ENCODE data around the gene KRTAP10-8.
"Not testable (repeated sequence)": the region's sequence is repeated elsewhere in the genome, so short reads cannot be mapped to it uniquely, and the experiment has no call there.

Gene KRTAP10-8

DNA sequence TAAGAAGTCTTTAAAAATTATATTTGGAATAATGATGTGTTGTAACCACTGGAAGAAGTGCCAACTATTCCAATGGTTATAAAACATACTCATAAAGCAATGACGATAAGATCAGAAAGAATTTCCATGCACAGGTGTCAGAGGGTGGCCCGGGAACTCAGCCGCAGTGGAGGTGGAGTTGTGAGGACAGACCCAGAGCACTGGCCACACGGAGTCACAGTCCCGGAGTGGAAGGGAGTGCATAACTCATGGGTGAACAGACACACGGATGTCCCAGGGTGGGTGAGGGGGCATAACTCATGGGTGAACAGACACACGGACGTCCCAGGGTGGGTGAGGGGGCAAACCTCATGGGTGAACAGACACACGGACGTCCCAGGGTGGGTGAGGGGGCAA is 35.9 kb upstream of the KRTAP10-8 start:
- in situ Hi-C loops (cut with MboI; ENCODE audit: low pct_unique_long_range_greater_than_20kb, low sequenced_read_pairs) = no loop called here
- DNase-seq = no peak

DNA sequence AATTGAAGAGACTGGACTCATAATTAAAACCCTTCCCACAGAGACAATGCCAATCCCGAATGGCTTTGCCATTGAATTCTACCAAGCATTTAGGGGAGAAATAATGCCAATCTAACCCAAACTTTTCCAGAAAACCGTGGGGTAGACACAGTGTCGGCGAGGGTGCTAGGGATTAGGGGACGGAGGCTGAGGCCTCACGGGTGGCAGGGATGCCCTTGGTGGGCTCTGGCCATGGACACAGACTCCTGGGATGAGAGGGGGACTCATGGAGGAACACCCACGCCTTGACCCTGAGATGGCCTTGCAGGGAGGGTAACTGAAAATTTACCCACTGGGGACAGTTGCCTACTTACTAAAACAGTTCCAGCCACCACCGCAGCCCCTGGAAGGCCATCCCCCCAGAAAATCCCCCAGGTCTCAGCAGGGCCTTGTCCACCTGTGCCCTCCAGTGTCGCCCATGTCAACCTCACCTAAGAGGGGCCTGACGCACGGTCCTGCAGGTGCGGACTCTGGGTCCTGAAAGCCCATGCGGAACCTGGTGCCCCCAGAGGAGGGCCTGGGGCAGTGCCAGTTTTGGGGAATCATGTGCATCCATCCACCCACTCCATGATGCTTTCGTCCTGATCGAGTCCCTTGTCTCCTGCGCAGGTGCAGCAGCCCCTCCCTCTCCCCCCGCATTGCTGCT is 33.4 kb upstream of the KRTAP10-8 start:
- no peak for DNase-seq
- in situ Hi-C loops (cut with MboI; ENCODE audit: low pct_unique_long_range_greater_than_20kb, low sequenced_read_pairs) = no loop called here

DNA sequence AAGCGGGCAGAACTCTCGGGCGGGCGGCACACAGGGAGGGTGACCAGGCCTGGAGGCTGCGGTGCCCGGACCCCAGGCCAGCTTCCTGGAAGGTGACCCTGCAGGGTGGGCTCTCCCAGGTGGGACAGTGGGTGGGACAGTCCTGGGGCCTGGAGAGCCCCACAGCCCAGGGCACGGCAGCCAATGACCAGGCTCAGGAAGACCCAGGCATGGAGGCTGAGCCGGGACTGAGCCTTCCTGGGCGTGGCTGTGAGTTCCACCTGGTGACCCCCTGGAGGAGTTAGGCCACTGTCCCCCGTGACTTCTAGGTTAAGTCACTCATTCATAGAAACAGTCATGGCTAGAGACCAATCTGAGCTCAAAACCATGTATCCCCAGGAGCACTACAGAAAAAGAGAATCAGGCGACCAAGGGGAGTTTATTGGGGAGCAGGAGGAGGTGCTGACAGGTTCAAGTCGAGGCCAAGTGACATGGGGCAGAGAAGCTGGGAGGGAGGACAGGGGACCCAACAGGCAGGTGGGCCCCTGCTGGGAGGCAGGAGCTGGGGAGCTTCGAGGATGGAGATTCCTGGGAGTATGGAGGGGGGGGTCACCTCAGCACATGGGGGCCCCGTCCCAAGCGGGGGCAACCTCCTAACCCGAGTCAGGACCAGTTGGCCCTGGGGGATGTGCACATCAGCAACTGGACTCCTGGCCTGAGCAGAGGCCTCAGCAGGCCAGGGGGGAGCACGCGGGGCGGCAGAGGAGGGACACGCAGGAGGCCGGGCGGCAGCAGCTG is 32.6 kb upstream of the KRTAP10-8 start:
- in situ Hi-C loops (cut with MboI; ENCODE audit: low pct_unique_long_range_greater_than_20kb, low sequenced_read_pairs) = no loop called here
- no peak for DNase-seq

DNA sequence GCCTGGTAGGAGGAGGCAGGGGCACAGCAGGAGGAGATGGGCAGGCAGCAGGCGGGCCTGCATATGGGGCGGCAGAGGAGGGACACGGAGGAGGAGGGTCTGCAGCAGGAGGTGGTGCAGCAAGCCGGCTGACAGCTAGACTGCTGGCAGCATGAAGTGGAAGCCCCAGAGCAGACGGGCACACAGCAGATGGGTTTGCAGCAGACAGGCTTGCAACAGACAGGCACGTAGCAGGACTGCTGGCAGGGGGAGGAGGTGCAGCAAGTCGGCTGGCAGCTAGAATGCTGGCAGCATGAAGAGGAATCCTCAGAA is 32.1 kb upstream of the KRTAP10-8 start:
- in situ Hi-C loops (cut with MboI; ENCODE audit: low pct_unique_long_range_greater_than_20kb, low sequenced_read_pairs) = no loop called here
- no peak for DNase-seq

DNA sequence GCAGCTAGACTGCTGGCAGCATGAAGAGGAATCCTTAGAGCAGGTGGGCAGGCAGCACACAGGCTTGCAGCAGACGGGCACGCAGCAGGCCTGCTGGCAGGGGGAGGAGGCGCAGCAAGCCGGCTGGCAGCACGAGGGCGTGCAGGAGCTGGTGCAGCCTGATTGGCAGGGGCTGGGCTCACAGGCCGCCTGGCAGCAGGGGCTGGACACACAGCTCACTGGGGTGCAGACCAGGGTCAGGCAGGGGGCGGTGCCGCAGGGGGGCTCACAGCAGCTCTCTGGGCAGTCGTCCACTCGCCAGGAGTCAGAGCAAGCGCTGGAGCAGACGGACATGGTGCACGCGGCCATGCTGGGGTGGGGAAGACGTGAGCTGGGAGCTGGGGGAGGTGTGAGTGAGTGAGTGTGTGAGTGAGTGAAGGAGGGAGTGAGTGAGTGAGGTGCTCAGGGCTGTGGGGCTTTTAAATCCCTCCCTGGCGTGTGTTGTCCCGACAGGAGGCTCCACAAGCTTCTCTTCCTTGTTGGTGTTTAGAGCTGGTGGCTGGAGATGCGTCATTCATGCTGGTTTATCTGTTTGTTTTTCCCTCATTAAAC is 31.6 kb upstream of the KRTAP10-8 start, which contains the start of gene KRTAP10-5:
Gene KRTAP10-5, minus strand, starts transcription at position 374 of the 591 bp plus-strand sequence. Its CDS starts 26 bp downstream, at position 348.
- in situ Hi-C loops (cut with MboI; ENCODE audit: low pct_unique_long_range_greater_than_20kb, low sequenced_read_pairs); DNase-seq: not testable (repeated sequence)

DNA sequence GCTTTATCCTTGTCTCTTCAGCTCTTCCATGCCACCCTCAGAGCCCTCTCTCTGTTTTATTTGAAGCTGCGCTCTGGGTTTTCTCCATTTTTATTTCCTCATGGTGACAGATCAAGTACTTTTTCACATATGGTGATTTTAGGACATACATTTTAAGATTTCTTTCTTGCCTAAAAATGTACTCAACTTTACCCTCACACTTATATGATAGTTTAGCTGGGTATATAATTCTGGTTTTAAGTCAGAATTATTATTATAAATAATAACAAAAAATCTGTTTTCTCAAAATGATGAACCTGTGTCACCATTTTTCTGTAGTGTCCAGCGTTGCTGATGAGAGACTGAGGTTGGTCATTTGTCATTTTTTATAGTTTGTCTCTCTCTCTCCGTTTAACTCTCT is 30.7 kb upstream of the KRTAP10-8 start:
- in situ Hi-C loops (cut with MboI; ENCODE audit: low pct_unique_long_range_greater_than_20kb, low sequenced_read_pairs) = no loop called here

DNA sequence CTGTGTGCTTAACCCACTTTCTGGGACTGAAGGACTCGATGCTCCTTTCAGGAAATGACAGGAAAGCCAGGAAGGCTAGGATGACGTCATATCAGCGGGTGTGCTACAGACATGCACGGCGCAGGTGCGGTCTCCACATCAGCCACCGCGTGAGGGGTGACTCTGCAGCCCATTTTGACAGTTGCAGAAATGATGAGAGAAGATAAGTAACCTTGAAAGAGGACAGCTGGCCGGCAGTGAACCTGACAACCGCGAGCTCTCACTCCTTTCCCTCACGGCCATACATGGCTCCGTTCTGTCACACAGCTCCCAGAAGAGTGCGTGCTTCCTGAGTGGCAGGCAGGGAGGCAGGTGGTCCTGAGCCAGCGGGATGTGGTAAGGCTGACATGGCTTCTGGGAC is 29.8 kb upstream of the KRTAP10-8 start:
- in situ Hi-C loops (cut with MboI; ENCODE audit: low pct_unique_long_range_greater_than_20kb, low sequenced_read_pairs) = no loop called here
- no peak for DNase-seq

More for the DNA sequence above, 30.7 kb upstream of the KRTAP10-8 start:
- no peak for DNase-seq

DNA sequence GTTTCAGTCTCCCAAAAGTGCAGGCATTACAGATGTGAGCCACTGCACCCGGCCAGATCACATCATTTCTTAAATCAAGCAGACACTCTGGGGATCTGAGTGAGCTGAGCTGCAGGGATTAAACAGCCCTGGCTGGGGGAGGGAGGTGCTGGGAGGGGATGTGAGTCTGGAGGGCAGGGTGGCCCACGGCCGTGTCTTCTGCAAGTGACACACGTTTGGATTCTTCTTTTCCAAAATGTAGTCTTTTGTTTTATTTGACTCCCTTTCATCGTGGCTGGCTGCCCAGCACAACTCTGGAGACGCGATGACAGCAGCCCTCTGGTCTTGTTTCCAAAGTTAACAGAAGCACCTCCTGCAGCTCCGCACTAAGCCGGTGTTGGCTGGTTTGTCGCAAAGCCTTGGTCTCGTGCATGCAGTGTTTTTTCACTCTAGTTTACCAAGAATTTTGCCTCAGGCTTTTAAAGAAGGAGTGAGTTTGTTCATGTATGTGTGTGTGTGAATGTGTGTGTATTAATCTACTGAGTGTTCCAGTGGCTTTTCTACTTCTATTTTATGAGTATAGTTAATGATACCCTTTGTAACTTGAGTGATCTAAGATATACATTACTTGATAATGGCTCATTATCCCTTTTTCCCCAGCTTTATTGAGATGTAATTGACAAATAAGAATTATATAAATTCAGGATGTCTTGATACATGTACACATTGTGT is 28.6 kb upstream of the KRTAP10-8 start:
- in situ Hi-C loops (cut with MboI; ENCODE audit: low pct_unique_long_range_greater_than_20kb, low sequenced_read_pairs) = no loop called here
- no peak for DNase-seq

DNA sequence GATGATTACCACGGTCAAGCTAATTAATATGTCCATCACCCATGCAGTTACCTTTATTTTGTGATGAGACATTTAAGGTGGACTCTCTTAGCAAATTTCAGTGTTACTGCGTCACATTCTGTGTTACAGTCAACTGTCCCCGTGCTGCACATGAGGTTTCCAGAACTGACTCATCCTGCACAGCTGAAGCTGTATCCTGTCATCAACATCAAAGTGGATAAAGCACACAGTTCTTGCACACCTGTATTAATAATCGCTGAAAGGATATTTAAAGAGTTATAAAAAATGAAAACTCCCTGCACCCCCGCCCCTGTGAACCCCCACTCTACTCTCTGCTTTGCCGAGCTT is 28.1 kb upstream of the KRTAP10-8 start:
- in situ Hi-C loops (cut with MboI; ENCODE audit: low pct_unique_long_range_greater_than_20kb, low sequenced_read_pairs) = no loop called here
- no peak for DNase-seq

DNA sequence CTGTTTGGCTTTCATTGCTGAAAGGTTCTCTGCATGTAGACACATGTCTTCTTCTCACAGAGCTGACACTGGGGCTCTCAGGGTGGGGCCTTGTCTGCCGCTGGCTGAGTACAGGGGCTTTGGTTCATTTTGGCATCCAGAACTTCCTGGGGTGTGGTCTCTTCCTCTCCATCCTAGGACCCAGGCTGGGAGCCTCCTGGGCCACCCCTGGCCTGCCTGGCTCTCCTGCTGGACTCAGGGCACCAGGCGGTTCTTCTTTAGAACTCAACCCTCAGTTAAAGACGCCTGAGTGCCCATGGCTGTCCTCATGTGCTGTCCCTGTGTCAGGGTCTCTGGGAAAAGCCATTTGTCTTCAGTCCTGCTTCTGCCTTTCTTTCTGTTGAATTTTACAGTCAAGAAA is 26.0 kb upstream of the KRTAP10-8 start:
- DNase-seq = no peak
- in situ Hi-C loops (cut with MboI; ENCODE audit: low pct_unique_long_range_greater_than_20kb, low sequenced_read_pairs) = no loop called here

DNA sequence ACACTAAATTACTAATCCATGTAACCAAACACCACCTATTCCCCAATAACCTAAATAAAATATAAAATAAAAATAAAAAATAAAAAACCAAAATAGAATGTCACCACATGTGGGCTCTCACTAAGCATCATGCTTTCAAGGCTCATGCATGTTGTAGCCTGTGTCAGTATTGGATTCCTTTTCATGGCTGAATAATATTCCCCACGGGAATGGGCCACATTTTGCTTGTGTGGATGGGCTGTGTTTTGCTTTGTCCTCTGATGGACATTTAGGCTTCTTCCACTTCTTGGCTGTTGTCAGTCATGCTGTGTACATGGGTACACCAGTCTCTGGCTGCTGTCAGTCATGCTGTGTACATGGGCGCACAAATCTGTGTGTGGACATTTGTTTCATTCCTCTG is 22.8 kb upstream of the KRTAP10-8 start:
- in situ Hi-C loops (cut with MboI; ENCODE audit: low pct_unique_long_range_greater_than_20kb, low sequenced_read_pairs) = no loop called here
- DNase-seq = no peak

DNA sequence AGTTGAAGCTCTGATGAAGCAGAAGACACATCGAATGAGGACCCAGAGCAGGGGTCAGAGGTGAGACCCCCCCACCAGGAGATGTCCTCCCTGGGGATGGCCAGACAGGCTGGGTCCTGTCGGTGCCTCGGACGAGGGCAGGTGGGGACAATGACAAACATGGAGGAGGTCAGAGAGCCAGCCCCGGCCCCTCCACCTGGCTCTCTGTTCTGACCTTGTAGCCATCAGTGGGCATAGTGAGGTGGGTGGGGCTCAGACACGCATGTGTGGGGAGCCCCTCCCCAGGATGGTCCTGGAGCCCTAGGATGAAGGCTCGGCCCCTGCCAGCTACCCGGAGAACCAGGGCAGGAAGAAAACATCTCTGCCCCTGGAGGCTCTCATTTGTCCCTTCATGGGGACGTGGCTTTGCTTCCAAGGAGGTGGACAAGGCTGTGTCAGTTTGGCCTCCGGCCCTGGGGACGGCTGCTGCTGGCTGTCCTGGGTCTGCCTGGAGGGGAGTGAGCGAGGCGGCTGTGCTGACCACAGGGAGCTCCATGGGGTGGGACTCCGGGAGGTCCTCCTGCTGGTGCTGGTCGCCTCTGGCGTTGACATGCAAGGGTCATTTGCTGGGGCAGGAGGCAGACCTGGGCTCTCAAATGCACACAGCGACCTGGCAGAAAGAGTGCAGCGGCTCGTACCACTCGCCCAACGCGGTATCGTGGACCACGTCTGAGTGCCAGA is 22.1 kb upstream of the KRTAP10-8 start:
- DNase-seq = no peak
- in situ Hi-C loops (cut with MboI; ENCODE audit: low pct_unique_long_range_greater_than_20kb, low sequenced_read_pairs) = no loop called here

DNA sequence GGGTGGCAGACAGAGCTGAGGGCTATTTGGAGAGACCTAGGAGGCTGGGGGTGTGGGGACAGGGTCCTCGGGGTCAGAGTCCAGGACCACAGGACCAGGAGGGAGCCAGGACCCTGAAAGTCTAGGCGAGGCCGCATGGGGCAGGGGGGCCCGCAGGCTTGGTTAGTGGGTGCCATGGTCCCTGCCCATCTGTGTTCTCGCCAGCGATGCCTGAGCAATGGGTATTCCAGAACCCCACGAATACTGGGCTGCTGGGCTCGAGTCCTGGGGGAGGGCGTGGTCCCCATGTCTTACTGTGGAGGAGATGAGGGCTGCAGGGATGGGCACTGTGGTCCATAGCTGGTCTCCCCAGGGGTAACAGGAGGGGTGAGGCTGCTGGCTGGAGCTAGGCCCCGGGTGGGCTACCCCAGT is 21.6 kb upstream of the KRTAP10-8 start:
- DNase-seq = no peak
- in situ Hi-C loops (cut with MboI; ENCODE audit: low pct_unique_long_range_greater_than_20kb, low sequenced_read_pairs) = no loop called here

DNA sequence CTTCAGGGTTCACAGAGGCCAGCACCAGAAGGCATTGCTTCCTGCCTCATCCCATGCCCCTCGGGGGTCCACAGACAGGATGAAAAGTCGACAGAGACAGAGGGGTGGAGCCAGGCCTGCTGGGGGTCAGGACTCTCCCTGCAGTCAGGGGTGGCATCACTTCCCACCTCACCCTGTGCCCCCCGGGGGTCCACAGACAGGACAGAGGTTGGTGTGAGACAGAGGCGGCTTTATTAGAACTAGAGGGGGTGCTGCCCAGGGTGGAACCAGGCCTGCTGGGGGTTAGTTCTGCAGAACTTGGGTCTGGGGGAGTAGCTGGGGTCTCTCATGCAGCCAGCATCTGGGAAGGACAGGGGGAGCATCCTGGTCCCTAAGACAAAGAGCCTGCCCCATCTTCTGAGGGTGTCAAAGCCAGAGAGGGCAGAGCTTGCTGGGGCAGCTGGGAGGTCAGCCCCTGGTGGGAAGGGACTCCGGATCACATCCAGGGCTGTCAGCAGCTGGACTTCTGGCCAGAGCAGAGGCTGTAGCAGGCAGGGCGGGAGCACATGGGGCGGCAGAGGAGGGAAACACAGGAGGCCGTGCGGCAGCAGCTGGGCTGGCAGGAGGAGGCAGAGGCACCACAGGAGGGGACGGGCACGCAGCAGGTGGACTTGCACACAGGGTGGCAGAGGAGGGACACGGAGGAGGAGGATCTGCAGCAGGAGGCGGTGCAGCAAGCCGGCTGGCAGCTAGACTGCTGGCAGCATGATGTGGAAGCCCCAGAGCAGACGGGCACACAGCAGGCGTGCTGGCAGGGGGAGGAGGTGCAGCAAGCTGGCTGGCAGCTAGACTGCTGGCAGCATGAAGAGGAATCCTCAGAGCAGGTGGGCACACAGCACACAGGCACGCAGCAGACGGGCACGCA is 20.7 kb upstream of the KRTAP10-8 start:
- in situ Hi-C loops (cut with MboI; ENCODE audit: low pct_unique_long_range_greater_than_20kb, low sequenced_read_pairs); DNase-seq: not testable (repeated sequence)

DNA sequence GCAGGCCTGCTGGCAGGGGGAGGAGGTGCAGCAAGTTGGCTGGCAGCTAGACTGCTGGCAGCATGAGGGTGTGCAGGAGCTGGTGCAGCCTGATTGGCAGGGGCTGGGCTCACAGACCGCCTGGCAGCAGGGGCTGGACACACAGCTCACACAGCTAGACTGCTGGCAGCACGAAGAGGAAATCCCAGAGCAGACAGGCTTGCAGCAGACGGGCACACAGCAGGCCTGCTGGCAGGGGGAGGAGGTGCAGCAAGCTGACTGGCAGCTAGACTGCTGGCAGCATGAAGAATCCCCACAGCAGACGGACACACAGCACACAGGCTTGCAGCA is 20.1 kb upstream of the KRTAP10-8 start:
- DNase-seq; in situ Hi-C loops (cut with MboI; ENCODE audit: low pct_unique_long_range_greater_than_20kb, low sequenced_read_pairs): not testable (repeated sequence)

DNA sequence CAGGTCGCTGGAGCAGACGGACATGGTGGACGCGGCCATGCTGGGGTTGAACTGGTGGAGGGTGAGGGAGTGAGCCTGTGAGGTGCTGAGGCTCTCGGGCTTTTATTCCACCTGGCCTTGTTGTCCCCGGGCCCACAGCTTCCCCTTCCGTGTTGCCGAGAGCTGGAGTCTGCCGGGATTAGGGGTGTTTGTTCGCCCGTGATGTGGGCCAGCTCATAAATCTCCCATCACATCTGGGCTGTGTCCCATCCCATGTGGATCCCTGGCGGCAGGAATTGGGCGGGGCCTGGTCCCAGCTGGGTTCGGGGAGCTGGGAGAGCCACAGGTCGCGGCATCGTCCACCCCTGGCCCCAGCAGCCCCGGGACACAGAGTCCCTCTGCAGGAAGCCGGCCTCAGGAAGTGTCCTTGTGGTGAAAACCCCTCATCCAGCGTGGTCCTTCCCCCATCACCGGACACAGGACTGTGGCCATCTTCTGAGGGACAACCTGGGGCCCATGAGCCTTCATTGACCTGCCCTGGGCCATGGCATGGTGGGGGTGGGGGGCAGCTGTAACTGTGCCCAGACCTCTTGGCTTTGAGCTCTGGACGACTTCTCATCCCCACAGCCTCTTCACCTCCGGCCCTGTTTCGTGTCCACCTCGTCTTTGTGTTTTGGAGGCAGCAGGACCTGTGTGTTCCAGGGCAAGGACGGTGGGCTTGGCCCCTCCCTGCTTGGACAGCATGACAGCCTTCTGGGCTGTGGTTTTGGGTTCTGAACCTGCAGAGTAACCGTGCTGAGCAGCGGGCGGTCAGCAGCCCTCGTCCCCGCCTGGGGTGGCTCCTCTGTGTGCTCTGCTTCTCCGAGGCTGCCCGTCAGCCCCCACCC is 19.2 kb upstream of the KRTAP10-8 start, which contains the start of gene KRTAP10-6:
Gene KRTAP10-6, minus strand, starts transcription at position 60 of the 866 bp plus-strand sequence. Its CDS starts 21 bp downstream, at position 39.
- in situ Hi-C loops (cut with MboI; ENCODE audit: low pct_unique_long_range_greater_than_20kb, low sequenced_read_pairs) = no loop called here
- no peak for DNase-seq

DNA sequence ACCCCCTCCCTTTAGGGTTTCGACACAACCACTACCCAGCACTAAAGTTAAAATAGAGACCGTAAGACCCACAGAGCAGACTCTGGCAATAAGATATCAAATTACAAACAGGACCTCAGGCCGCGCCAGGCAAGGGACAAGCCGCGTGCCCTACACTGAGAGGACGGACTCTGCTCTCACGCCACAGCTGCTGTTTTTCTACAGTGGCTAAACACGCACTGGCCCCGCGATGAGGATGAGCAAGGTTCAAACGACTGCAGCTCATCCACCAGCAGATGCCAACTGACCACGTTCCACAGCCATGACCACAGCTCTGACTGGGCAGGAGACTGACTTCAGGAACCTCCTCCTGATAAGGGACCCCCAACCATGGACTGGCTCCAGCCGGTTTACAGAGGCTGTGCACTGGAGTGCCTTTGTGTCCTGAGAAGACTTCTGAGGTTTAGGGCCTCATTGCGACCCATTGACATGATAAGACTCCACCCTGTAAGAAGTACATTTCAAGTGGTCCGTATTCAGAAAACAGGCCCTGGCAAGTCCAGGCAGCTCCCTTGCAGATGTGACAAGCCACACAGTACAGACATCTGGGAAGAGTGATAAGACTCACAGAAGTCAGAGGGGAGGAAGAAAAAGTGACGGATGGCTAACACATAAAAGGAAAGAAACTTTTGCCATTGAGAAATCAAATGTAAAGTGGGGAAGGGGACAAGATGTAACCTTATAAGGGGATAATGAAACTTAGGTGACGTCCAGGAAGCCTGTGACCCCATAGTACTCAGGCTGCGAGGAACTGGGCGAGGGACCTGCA is 18.1 kb upstream of the KRTAP10-8 start:
- in situ Hi-C loops (cut with MboI; ENCODE audit: low pct_unique_long_range_greater_than_20kb, low sequenced_read_pairs) = no loop called here
- DNase-seq = peak; percentile 61
